Stimulated activated CD4-positive, alpha-beta T cell treated with anti-CD3 and anti-CD28 coated beads, TNF-alpha, amount 100 ng/mL, for 24 hours (primary cell): ENCODE measurements around the gene RSPO1.
A peak's percentile ranks its signal among the peaks of the same experiment; 100 is the strongest.
"Not testable (repeated sequence)": the region's sequence is repeated elsewhere in the genome, so short reads cannot be mapped to it uniquely, and the experiment has no call there.

ENCODE experiments used
- DNase-seq, 3 experiments: peaks; one replicate each; pipeline ENCODE4 v3.0.0-alpha.2; 2020; ENCODE audit warnings: low read depth in 3 of 3

Gene RSPO1

DNA sequence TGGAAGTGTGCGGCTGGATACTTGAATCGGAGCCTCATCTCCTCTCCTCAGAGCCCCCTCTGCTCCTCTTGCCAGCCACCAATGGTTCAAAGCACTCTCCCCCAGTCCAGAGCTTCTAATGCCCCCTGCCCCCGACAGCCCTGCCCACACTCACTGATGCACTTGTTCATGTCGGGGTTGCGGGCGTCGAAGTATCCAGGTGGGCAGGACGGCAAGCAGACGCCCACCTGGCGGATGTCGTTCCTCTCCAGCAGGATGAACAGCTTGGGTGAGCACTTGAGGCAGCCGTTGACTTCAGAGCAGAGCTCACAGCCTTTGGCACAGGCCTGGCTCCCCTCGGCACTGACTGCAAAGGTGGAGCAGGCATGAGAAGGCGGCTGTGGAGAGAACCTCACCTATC is 18.4 kb downstream of the RSPO1 start:
- no peak for DNase-seq

DNA sequence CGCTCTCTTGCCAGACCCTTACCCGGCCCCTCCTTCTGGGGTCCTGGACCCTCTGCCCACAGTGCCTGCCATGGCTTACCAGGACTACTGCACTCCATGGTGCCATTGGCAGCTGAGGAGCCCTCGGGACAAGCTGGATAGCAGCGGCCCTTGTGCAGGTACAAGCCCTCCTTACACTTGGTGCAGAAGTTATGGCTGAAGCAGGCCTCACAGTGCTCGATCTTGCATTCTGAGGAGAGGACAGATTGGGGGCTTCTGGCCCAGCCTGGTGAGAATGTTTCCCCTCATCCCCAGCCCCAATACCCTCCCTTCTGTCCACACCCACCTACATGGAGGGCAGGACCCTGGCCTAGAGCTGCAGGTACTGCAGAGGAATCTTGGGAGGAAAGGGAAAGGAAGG is 20.6 kb downstream of the RSPO1 start:
- DNase-seq = no peak

DNA sequence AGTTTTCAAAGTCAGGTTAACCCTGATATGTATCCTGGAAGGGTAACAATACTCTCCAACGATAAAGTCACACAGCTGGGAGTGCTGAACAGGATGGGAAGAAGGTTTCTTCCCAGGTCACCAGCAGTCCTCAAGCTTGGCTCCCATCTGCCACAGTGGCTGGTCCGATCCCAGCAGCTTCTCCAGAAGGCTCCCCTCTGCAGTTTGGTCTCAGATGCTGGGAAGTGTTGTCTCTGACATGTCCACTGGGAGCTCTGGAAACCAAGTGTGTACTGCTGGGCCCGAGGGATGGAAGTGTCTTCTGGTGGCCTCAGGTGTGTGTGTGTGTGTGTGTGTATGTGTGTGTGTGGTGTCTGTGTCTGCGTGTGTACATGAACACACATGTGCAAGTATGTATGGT is 22.5 kb downstream of the RSPO1 start:
- DNase-seq = no peak

- DNase-seq = no peak
Measured at GRCh38 chr1:37609994-37610393, 24.7 kb downstream of the RSPO1 start.

- DNase-seq = no peak
Measured at GRCh38 chr1:37609002-37609401, 25.7 kb downstream of the RSPO1 start.

GRCh38 chr1:37606481-37607263 is 28.0 kb downstream of the RSPO1 start:
- DNase-seq = no peak

GRCh38 chr1:37605806-37606474 is 28.8 kb downstream of the RSPO1 start:
- no peak for DNase-seq

- DNase-seq = no peak
Measured at GRCh38 chr1:37605061-37605650, 29.5 kb downstream of the RSPO1 start.

DNA sequence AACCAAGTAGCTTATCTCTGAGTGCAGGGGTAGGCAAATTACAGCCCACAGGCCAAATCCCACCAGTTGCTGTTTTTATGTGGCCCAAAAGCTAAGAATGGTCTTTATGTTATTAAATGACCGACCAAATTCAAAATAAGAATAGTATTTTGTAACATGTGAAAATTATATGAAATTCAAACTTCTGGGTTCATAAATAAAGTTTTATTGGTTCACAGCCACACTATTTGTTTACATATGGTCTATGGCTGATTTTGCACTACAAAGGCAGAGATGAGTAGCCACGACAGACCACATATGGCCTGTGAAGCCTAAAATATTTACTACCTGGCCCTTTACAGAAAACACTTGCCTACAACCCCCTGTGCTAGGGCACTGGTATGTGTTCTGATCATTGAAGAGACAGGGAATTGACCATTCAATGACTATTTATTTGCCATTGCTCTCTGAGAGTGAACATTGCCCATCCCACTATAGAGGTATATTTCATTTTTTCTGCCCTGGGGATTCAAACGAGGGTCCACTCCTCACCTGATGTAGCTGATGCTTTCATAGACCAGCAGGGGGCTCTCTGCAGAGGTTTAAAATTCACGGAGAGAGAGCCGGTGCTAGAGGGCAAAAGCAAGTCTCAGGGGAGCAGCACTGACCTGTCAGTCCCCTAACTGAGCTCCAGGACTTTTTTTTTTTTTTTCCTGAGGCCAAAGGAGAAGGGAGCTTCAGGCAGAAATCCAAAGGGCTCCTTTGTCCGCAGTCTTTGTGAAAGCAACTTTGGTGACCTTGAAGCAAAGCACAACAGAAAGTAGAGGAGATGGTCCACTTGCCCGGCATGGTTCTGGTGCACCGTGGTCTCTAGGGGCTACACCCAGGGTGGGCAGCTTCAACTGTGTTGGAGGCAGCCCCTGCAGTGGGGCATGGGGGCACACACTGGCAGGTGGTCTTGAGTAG is 31.7 kb downstream of the RSPO1 start:
- DNase-seq = peak in 2 of 3 experiments; percentile 6 to 17

- DNase-seq = no peak
Measured at GRCh38 chr1:37601441-37601840, 33.3 kb downstream of the RSPO1 start.

DNA sequence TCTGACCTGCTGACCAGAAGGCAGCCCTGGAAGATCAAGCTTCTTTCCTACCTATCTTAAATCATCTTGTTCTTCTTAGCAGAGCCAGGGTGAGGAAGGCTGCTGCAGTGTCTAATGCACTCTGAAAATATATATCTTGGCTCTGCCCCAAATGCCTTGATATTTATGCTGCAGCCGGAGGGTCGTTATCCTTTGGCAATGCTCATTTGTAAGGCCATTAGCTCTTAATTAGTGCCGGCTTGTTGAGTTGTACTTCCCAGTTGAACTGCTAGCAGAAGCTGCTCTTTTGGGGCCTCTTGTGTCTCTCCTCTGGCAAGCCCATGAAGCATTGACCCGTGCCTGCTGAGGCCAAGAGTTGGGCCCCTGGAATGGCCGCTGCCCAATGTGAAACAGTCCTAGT is 34.8 kb downstream of the RSPO1 start:
- no peak for DNase-seq

DNA sequence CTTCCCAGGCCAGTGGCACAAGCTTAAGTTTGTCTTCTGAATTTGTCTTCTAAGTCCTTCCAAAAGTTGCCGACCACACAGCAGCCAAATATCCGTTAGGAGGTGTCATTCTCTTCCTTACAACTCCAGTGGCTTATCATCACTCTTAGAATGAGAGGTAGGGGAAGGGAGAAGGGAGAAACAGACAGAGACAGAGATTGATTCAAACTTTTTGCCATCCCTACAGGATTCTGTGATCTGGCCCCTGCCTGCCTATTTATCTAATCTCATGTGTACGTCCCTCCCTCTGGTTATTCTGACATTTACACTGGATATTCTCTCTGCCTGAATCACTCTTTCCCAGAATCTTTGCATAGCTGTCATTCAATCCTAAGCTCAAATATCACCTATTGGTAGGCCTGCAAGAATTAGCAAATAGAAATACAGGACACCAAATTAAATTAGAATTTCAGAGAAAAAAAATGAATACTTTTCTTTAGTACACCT is 38.5 kb downstream of the RSPO1 start:
- DNase-seq = no peak

DNA sequence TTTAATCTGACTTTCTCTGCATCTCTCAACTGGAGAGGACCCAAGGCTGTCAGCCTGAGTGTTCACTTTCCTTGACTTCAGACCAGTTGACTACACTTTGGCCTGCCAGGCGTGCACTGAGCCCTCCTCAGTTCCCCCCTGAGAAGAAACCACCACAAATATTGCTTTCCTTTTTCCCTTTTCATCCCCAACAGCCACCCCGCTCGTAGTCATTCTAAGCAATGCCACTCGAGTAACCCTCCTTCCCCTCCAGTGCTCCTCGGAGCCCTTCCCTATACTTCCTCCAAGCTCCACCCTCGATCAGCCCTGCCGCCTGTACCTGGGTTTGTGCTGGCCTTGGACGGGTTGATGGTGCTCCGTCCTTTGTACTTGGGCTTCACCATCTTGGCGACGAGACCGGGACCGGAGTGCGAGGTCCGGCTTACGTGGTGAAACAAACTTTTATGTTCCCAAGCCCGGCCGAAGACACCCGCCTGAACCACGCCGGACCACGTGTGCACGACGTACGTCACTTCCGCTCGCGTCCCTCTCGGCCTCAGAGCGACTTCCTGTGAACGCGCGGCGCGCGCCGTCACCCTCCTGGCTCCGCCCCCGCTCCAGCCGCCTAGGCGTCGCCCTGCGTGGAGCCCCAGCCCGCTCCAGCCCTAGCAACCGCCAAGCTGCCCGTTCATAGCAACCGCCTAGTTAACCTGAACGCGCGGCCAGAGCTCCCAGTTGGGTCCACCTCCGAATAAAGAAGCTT is 39.1 kb downstream of the RSPO1 start, which contains the start of gene GNL2:
TSS of gene GNL2 (minus strand) at position 498 of the 742 bp plus-strand sequence. CDS start at position 383, 115 bp downstream.
- peak; percentile 94 to 97 (median 97) for DNase-seq

- no peak for DNase-seq
Measured at GRCh38 chr1:37593726-37594125, 41.0 kb downstream of the RSPO1 start.

DNA sequence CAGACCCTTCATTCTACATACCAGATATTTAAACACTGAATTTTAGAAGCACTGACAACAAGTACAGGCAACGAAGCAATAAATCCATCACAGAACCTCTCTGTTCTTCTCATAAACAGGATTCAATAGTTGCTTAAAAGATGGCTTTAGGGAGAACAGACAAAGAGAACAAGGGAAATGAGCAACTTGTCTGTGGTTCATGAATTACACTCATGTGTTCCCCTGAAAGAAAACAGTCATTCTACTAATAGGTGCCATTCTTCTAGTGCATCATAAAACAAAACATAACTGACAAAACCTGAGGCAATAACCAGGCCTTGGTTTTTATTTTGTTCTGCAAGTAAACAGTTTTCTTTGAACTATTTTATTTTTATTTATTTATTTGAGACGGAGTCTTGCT is 45.8 kb downstream of the RSPO1 start:
- no peak for DNase-seq

GRCh38 chr1:37584544-37584943 is 50.1 kb downstream of the RSPO1 start:
- DNase-seq = not testable (repeated sequence)

GRCh38 chr1:37575692-37576091 is 59.0 kb downstream of the RSPO1 start:
- no peak for DNase-seq

GRCh38 chr1:37574834-37575480 is 59.7 kb downstream of the RSPO1 start:
- DNase-seq = no peak

GRCh38 chr1:37570528-37571334 is 64.0 kb downstream of the RSPO1 start:
- no peak for DNase-seq
